ENCODE results near the gene CADPS2.
"Not testable (repeated sequence)": the region's sequence is repeated elsewhere in the genome, so short reads cannot be mapped to it uniquely, and the experiment has no call there.

Gene CADPS2

GRCh38 chr7:122702872-122703510 is 183.3 kb downstream of the CADPS2 start, which contains the start of gene RNF148:
Gene RNF148 (minus strand): TSS chr7:122702922. CDS start chr7:122702750, 172 bp downstream.
- no peak for DNase-seq

GRCh38 chr7:122699017-122699416 is 187.2 kb downstream of the CADPS2 start, which contains the start of gene RNF133:
Gene RNF133 (minus strand): TSS chr7:122699117. CDS start chr7:122698918, 199 bp downstream.
- no peak for DNase-seq

DNA sequence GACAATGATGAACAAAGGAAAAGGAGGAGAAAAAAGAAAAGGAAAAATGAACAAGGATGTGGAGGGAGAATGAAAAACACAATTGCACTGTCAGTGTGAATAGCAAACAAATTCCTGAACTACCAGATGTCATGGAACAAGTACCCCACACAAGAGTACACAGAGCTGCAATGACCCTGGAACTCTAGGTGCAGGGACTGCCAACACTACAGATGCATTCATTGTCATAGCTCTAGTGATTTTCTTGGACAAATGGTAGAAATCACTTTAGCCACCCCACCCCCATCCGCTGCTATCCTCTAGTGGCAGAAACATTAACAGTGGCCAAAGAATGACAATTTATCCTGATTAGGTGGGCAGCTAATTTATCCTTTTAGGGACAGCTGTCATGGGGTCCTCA is 190.4 kb downstream of the CADPS2 start:
- DNase-seq = no peak

GRCh38 chr7:122694697-122695096 is 191.6 kb downstream of the CADPS2 start:
- no peak for DNase-seq

GRCh38 chr7:122692769-122693309 is 193.4 kb downstream of the CADPS2 start:
- DNase-seq = no peak

DNA sequence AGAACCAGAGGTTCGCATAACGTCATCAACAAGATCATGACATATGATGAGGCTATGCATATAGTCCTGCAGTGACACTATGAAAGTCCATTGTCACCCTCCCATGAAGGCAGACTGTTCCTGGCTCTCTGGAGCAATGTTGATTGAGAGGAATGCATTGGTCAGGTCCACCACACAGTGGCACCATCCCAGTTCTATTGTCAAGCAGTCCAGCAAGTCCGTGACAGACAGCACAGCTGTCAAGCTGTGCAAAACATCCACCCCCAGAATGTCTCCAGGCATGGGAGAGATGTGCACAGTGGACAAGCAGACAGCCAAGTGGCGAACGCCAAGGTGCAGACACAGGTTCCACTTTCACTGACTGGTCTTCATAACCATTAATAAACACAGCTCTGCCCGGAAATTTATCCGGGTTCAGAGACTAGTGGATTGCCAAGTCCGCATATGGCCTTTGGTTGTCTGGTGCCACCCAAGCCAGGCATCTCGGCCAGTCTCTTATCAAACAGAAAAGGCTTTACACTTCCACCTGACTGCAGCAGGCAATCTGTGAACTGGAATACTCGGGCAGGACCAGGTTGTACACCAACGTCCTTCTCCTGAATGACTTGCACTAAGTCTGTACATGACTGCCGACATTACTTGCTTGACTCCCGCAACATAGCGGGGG is 194.6 kb downstream of the CADPS2 start:
- no peak for DNase-seq

- DNase-seq = no peak
Observed at GRCh38 chr7:122689346-122690109, 196.7 kb downstream of the CADPS2 start.

DNA sequence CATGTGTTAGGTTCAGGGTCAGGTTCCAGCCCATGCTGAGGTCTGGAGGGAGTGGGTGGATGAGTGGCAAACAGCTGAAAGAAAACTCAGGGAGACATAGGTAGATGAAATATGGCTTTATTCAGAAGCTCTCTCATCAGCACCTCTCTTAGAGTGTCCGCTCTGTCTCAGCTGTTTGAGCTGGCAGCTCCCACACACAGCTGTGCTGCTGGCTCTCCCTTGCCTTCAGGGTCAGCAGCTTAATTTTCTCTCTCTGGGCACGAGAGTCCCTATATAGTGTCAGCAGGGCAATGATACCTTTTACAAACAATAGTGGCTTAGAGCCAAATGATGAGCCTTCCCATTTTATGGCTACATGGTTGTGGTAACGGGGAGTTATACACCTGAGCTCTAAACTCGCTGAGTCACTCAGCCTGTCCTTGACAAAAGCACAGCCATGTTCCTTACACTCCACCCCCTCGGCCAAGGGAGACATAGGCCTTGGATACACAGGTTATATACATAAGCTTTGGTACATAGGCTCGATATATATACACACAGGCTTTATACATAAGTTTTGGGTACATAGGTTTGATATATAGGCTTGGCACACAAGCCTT is 197.8 kb downstream of the CADPS2 start:
- DNase-seq = no peak

- DNase-seq = no peak
Observed at GRCh38 chr7:122686360-122686878, 199.8 kb downstream of the CADPS2 start.

GRCh38 chr7:122684504-122684903 is 201.8 kb downstream of the CADPS2 start:
- no peak for DNase-seq

- no peak for DNase-seq
Observed at GRCh38 chr7:122682815-122683550, 203.3 kb downstream of the CADPS2 start.

GRCh38 chr7:122681186-122681585 is 205.1 kb downstream of the CADPS2 start:
- DNase-seq = not testable (repeated sequence)

DNA sequence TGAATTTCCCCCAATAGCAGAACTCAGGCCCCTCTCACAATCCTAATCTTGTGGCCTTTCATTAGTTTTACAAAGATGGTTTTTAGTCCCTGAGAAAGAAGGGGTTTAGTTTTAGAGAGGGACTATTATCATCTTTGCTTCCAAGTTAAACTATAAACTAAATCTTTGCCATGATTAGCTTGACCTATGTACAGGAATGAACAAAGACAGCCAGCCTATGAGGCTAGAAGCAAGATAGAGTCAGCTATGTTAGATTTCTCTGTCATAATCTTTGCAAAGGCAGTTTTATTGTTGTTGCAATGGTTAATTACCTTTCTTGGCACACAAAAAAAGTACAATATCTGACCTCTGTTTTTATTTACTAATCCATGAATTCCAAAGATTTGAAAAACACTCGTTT is 206.4 kb downstream of the CADPS2 start:
- no peak for DNase-seq

DNA sequence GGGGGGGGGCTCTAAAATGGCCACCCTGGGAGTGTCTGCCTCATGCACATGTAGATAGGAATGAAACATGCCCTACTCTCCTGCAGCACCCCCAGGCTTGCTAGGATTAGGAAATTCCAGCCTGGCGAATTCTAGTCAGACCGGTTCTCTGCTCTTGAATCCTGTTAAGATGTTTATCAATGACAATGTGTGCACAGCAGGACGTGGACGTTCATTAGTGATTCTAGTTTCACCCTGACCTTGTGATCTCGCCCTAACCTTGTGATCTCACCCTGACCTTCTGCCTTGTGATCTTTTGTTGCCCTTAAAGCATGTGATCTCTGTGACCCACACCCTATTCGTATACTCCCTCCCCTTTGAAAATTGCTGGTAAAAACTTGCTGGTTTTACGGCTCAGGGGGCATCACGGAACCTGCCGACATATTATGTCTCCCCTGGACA is 207.0 kb downstream of the CADPS2 start:
- not testable (repeated sequence) for DNase-seq

- no peak for DNase-seq
Observed at GRCh38 chr7:122677149-122677548, 209.1 kb downstream of the CADPS2 start.

GRCh38 chr7:122676466-122676865 is 209.8 kb downstream of the CADPS2 start:
- no peak for DNase-seq

DNA sequence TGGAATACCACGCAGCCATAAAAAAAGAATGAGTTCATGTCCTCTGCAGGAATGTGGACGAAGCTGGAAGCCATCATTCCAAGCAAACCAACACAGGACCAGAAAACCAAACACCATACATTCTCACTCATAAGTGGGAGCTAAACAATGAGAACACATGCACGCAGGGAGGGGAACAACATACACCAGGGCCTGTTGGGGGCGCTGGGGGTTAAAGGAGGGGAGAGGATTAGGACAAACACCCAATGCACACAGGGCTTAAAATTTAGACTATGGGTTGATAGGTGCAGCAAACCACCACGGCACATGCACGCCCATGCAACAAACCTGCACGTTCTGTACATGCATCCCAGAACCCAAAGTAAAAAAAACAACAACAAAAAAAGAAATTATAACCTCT is 210.6 kb downstream of the CADPS2 start:
- no peak for DNase-seq

GRCh38 chr7:122675011-122675410 is 211.2 kb downstream of the CADPS2 start:
- DNase-seq = no peak

GRCh38 chr7:122674502-122674901 is 211.8 kb downstream of the CADPS2 start:
- no peak for DNase-seq

DNA sequence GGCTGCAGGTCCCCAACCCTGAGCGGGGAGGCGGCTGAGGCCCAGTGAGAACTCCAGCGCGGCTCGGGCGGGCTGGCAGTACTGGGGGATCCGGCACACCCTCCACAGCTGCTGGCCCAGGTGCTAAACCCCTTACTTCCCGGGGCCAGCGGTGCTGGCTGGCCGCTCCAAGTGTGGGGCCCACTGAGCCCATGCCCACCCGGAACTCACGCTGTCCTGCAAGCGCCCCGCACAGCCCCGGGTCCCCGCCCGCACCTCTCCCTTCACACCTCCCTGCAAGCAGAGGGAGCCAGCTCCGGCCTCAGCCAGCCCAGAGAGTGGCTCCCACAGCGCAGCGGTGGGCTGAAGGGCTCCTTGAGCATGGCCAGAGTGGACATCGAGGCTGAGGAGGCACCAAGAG is 212.3 kb downstream of the CADPS2 start:
- DNase-seq = no peak

GRCh38 chr7:122672536-122672935 is 213.7 kb downstream of the CADPS2 start:
- no peak for DNase-seq

- DNase-seq = no peak
Observed at GRCh38 chr7:122663733-122664132, 222.5 kb downstream of the CADPS2 start.

Data from activated effector memory CD4-positive, alpha-beta T cell treated with Interleukin-2 at 50 U/mL for 16 hours (primary cell).